Chondrocyte (in vitro differentiated cells): ENCODE results near the gene SLC30A3. TPM values are rescaled to one million over a fixed set of nuclear protein-coding genes. Genes with fewer than 3 reads are reported as not detected.
"Not testable (repeated sequence)": the region's sequence is repeated elsewhere in the genome, so short reads cannot be mapped to it uniquely, and the experiment has no call there.

Source experiments
- DNase-seq: peaks from one replicate; pipeline ENCODE4 v3.0.0; 2021; ENCODE audit warnings: mixed read lengths, low spot score
- H3K27ac Mint-ChIP-seq: one replicate; pipeline ENCODE4 v1.8.0; 2021; ENCODE audit warnings: mild to moderate bottlenecking, moderate library complexity, mixed read lengths; ENCODE audit not compliant: unreplicated experiment
- H3K27me3 Mint-ChIP-seq: 2 replicates; pipeline ENCODE4 v1.8.0; 2021; ENCODE audit warnings: low read depth, mixed read lengths
- H3K36me3 Mint-ChIP-seq: 2 replicates; pipeline ENCODE4 v1.8.0; 2021; ENCODE audit warnings: low read depth, mixed read lengths
- H3K4me1 Mint-ChIP-seq: 2 replicates; pipeline ENCODE4 v1.8.0; 2021; ENCODE audit warnings: low read depth, mild to moderate bottlenecking, mixed read lengths
- H3K4me3 Mint-ChIP-seq: one replicate; pipeline ENCODE4 v1.8.0; 2021; ENCODE audit warnings: mild to moderate bottlenecking, moderate library complexity, mixed read lengths; ENCODE audit not compliant: unreplicated experiment
- H3K9me3 Mint-ChIP-seq: 2 replicates; pipeline ENCODE4 v1.8.0; 2021; ENCODE audit warnings: low read depth, mixed read lengths
- total RNA-seq: library from RNA; stranded (reverse); gene quantifications from 3 replicates; pipeline ENCODE4 v1.2.1, GENCODE V29; 2021
- TF ChIP-seq, protein P1 (sequence below): fragments of 200-600 bp; sonication (generic); IDR thresholded peaks from 2 replicates; pipeline ENCODE4 v1.5.0; 2021; ENCODE audit warnings: antibody characterized with exemption, mild to moderate bottlenecking, moderate library complexity

SLC30A3 gene
- total RNA-seq, 1 donor from 2014 or later: 0.17 TPM

DNA sequence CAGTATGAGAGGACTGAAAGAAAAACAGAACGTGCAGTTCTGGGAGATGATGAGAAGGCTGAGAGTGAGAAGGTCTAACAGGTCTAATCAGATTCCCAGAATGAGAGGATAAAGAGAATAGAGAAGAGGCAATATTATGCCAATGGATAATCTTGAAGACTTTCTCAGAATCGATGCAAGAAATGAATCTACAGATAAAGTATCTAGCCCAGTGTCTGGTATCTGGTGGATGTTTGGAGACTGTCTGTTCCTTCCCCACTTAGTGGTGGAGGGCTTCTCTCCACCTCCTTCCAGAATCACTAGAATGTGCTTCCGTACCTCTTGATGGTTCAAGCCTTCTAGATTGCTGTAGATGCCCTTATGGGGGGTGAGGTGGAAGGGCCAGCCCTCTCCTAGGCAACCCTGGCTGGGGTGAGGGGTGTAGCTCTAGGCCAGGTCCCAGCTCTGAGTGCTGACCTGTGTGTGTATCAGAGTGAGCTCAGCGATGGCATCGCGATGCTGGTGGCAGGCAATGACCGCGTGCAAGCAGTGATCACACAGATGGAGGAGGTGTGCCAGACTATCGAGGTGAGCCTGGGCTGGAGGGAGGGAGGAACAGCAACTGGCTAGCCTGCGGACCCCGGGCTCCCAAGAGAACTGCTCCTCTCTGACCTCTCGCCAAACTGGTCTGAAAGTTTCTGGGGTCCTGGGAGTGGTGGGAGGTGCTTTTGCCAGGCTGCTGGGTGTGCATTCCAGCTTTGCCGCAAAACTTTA is 41.8 kb upstream of the SLC30A3 start:
- H3K4me3 Mint-ChIP-seq: no peak overlapping the region
- peaks cover 4% of the 10 kb centered on the region for H3K36me3 Mint-ChIP-seq
- H3K9me3 Mint-ChIP-seq: no peaks in the 10 kb centered on the region
- peaks cover 9% of the 10 kb centered on the region for H3K4me1 Mint-ChIP-seq
- H3K27me3 Mint-ChIP-seq: peaks cover 13% of the 10 kb centered on the region
- TF ChIP-seq, protein P1, sequence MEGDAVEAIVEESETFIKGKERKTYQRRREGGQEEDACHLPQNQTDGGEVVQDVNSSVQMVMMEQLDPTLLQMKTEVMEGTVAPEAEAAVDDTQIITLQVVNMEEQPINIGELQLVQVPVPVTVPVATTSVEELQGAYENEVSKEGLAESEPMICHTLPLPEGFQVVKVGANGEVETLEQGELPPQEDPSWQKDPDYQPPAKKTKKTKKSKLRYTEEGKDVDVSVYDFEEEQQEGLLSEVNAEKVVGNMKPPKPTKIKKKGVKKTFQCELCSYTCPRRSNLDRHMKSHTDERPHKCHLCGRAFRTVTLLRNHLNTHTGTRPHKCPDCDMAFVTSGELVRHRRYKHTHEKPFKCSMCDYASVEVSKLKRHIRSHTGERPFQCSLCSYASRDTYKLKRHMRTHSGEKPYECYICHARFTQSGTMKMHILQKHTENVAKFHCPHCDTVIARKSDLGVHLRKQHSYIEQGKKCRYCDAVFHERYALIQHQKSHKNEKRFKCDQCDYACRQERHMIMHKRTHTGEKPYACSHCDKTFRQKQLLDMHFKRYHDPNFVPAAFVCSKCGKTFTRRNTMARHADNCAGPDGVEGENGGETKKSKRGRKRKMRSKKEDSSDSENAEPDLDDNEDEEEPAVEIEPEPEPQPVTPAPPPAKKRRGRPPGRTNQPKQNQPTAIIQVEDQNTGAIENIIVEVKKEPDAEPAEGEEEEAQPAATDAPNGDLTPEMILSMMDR: no peak
- no peak for DNase-seq
- H3K27ac Mint-ChIP-seq: no peak overlapping the region

DNA sequence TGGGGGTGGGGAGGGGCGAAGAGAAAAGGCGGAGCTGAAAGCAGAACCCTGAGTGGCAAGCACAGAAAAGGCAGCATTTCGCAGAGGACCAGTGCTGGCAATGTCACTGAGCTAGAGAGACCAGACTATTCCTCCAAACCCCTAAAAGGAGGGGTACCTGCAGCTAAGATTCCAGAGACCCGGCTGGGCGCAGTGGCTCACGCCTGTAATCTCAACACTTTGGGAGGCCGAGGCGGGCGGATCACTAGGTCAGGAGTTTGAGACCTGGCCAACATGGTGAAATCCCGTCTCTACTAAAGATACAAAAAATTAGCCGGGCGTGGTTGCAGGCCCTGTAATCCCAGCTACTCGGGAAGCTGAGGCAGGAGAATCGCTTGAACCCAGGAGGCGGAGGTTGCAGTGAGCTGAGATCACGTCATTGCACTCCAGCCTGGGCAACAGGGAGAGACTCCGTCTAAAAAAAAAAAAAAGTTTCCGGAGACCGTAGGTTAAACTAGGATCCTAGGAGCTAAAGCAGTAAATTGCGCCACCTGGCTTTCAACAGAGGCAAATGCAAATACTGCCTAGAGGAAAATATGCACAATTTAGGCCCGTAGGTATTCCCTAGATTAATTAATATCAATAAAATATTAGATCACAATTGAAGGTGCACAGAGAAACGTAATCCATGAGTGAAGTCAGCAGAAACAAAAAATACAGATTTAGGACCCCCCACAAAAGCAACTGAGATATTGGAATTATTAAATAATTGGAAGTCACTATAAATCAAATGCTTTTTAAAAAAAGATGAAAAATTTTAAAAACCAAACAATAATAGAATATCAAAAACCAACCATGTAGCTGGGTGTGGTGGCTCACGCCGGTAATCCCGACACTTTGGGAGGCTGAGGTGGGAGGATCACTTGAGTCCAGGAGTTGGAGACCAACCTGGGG is 40.5 kb upstream of the SLC30A3 start:
- peaks cover 5% of the 10 kb centered on the region for H3K4me1 Mint-ChIP-seq
- TF ChIP-seq, protein P1: peak; percentile 96
- peaks cover 18% of the 10 kb centered on the region for H3K27me3 Mint-ChIP-seq
- H3K27ac Mint-ChIP-seq: no peak overlapping the region
- H3K4me3 Mint-ChIP-seq: peak overlapping the region; percentile 33
- no peaks in the 10 kb centered on the region for H3K36me3 Mint-ChIP-seq
- H3K9me3 Mint-ChIP-seq: no peaks in the 10 kb centered on the region
- no peak for DNase-seq

DNA sequence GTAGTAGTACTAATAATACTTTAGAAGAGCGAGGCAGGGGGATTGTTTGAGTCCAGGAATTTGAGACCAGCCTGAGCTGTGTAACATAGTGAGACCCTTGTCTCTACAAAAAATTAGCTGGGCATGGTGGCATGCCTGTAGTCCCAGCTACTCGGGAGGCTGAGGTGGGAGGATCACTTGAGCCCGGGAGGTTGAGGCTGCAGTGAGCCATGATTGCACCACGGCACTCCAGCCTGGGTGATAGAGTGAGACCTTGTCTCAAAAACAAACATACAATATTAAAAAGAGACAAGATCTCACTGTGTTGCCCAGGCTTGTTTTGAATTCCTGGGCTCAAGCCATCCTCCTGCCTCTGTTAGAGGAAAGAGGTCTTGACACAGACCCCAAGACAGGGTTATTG is 37.8 kb upstream of the SLC30A3 start:
- H3K4me1 Mint-ChIP-seq, DNase-seq, H3K36me3 Mint-ChIP-seq, H3K27ac Mint-ChIP-seq, H3K4me3 Mint-ChIP-seq, H3K9me3 Mint-ChIP-seq: not testable (repeated sequence)
- peaks cover 24% of the 10 kb centered on the region for H3K27me3 Mint-ChIP-seq

DNA sequence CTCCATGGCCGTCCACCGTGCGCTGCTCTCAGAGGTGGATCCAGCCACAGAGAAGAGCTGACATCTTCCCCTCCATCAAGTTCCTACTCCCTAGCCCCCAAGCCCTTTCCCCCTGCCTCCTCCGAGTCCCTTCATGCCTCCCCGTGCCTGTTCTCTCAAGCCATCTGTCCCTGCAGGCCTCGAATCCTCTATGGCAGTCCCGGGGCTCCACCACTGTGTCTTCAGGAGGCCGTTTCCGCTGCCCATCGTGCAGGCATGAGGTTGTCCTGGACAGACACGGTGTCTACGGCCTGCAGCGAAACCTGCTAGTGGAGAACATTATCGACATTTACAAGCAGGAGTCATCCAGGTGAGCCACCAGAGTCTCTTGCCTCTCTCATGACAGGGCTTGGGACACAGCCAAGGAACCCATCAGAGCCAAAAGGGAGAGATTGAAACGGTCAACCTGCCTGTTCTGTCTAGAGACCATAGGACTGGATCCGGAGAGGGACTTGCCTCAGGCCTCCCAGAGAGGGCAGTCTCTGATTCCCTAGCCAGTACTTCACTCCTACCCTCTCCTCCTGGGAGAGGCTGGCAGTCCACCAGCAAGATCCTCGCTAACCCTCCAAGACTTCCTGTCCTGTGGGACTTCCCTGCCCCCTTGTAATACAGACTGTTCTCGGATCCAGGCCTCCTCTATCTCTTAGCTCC is 35.7 kb upstream of the SLC30A3 start:
- Mint-ChIP-seq H3K36me3 (no peaks in the 10 kb centered on the region), H3K9me3 (no peaks in the 10 kb centered on the region), H3K27me3 (peaks cover 17% of the 10 kb centered on the region), H3K4me3 (no peak overlapping the region), H3K4me1 (peaks cover 7% of the 10 kb centered on the region), H3K27ac (no peak overlapping the region)
- DNase-seq: no peak
- TF ChIP-seq, protein P1: no peak

DNA sequence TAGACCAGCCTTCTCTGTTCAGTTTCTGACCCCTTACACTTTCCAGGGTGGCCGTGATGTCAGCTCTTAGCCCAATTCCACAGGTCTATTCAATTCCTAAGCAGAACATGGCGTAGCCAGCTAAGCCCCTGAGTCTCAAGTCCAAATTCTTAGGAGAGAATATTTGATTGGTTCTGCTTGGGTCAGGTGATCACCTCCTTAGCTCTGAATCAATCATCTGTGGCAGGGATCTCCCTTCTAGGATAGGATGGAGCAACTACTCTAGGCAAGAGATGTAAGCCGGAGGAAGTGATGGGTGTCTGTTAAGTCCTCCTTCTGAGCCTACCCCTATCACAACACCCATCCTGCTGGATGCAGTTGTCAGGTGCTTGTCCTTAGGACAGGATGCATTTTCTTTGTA is 34.3 kb upstream of the SLC30A3 start:
- Mint-ChIP-seq H3K4me1 (peaks cover 15% of the 10 kb centered on the region), H3K27me3 (peaks cover 19% of the 10 kb centered on the region), H3K27ac (no peak overlapping the region), H3K4me3 (no peak overlapping the region), H3K9me3 (no peaks in the 10 kb centered on the region), H3K36me3 (no peaks in the 10 kb centered on the region)
- TF ChIP-seq, protein P1: no peak
- no peak for DNase-seq
